Measurements from ENCODE around the gene PLSCR3.
"Not testable (repeated sequence)": the region's sequence is repeated elsewhere in the genome, so short reads cannot be mapped to it uniquely, and the experiment has no call there.

Gene PLSCR3

GRCh38 chr17:7382901-7383300 is 11.4 kb downstream of the PLSCR3 start:
- no peak for DNase-seq (ENCODE audit: low read depth in 2 of 2, low spot score in 1 of 2)

- DNase-seq (ENCODE audit: low read depth in 2 of 2, low spot score in 1 of 2): no peak
Observed at GRCh38 chr17:7380855-7381683, 13.3 kb downstream of the PLSCR3 start, which contains the start of gene TNK1. Gene TNK1, plus strand, starts transcription at chr17:7381089. Its CDS starts 1,838 bp downstream, at chr17:7382927.

- DNase-seq (ENCODE audit: low read depth in 2 of 2, low spot score in 1 of 2): no peak
Observed at GRCh38 chr17:7380321-7380720, 14.0 kb downstream of the PLSCR3 start.

- DNase-seq (ENCODE audit: low read depth in 2 of 2, low spot score in 1 of 2): no peak
Observed at GRCh38 chr17:7379134-7379533, 15.2 kb downstream of the PLSCR3 start.

GRCh38 chr17:7374353-7374752 is 20.0 kb downstream of the PLSCR3 start:
- DNase-seq (ENCODE audit: low read depth in 2 of 2, low spot score in 1 of 2): no peak

- DNase-seq (ENCODE audit: low read depth in 2 of 2, low spot score in 1 of 2): no peak
Observed at GRCh38 chr17:7370853-7371252, 23.5 kb downstream of the PLSCR3 start.

GRCh38 chr17:7369825-7370224 is 24.5 kb downstream of the PLSCR3 start:
- DNase-seq (ENCODE audit: low read depth in 2 of 2, low spot score in 1 of 2): no peak

GRCh38 chr17:7368599-7368994 is 25.7 kb downstream of the PLSCR3 start:
- DNase-seq (ENCODE audit: low read depth in 2 of 2, low spot score in 1 of 2): not testable (repeated sequence)

GRCh38 chr17:7367918-7368598 is 26.3 kb downstream of the PLSCR3 start:
- no peak for DNase-seq (ENCODE audit: low read depth in 2 of 2, low spot score in 1 of 2)

GRCh38 chr17:7367083-7367482 is 27.2 kb downstream of the PLSCR3 start:
- DNase-seq (ENCODE audit: low read depth in 2 of 2, low spot score in 1 of 2): no peak

GRCh38 chr17:7365963-7366362 is 28.4 kb downstream of the PLSCR3 start:
- DNase-seq (ENCODE audit: low read depth in 2 of 2, low spot score in 1 of 2): not testable (repeated sequence)

GRCh38 chr17:7363311-7363710 is 31.0 kb downstream of the PLSCR3 start:
- no peak for DNase-seq (ENCODE audit: low read depth in 2 of 2, low spot score in 1 of 2)

GRCh38 chr17:7361906-7362305 is 32.4 kb downstream of the PLSCR3 start:
- DNase-seq (ENCODE audit: low read depth in 2 of 2, low spot score in 1 of 2): no peak

GRCh38 chr17:7357381-7357780 is 36.9 kb downstream of the PLSCR3 start:
- DNase-seq (ENCODE audit: low read depth in 2 of 2, low spot score in 1 of 2): no peak

- DNase-seq (ENCODE audit: low read depth in 2 of 2, low spot score in 1 of 2): no peak
Observed at GRCh38 chr17:7356756-7357155, 37.6 kb downstream of the PLSCR3 start.

GRCh38 chr17:7356072-7356549 is 38.2 kb downstream of the PLSCR3 start:
- peak; percentile 63 to 71 for DNase-seq (ENCODE audit: low read depth in 2 of 2, low spot score in 1 of 2)

GRCh38 chr17:7355573-7355972 is 38.8 kb downstream of the PLSCR3 start:
- no peak for DNase-seq (ENCODE audit: low read depth in 2 of 2, low spot score in 1 of 2)

GRCh38 chr17:7355053-7355452 is 39.3 kb downstream of the PLSCR3 start, which contains the start of gene TMEM95:
Gene TMEM95, plus strand, starts transcription at chr17:7355156. Its CDS starts 49 bp downstream, at chr17:7355205.
- no peak for DNase-seq (ENCODE audit: low read depth in 2 of 2, low spot score in 1 of 2)

- DNase-seq (ENCODE audit: low read depth in 2 of 2, low spot score in 1 of 2): no peak
Observed at GRCh38 chr17:7354262-7354843, 40.0 kb downstream of the PLSCR3 start.

GRCh38 chr17:7352910-7353635 is 41.3 kb downstream of the PLSCR3 start:
- DNase-seq (ENCODE audit: low read depth in 2 of 2, low spot score in 1 of 2): no peak

- no peak for DNase-seq (ENCODE audit: low read depth in 2 of 2, low spot score in 1 of 2)
Observed at GRCh38 chr17:7352503-7352889, 41.8 kb downstream of the PLSCR3 start.
